MM.1S (cell line): ENCODE data around the gene FGF14.

Source experiments
- EZH2 ChIP-seq: fragments of 300-600 bp; sonication (generic); optimal IDR thresholded peaks from 2 replicates; pipeline ENCODE3; 2017; ENCODE audit warnings: low read depth, mild to moderate bottlenecking, antibody characterized with exemption, low read length, mixed read lengths
- TF ChIP-seq, protein P1 (sequence below): fragments of 300-600 bp; sonication (generic); IDR thresholded peaks from 2 replicates; pipeline ENCODE4 v1.5.1; 2016; ENCODE audit warnings: antibody characterized with exemption, low read length, mixed read lengths

GRCh38 chr13:101946401-101946800, 455.4 kb downstream of the FGF14 start:
- no peak for TF ChIP-seq EZH2
- TF ChIP-seq, protein P1, sequence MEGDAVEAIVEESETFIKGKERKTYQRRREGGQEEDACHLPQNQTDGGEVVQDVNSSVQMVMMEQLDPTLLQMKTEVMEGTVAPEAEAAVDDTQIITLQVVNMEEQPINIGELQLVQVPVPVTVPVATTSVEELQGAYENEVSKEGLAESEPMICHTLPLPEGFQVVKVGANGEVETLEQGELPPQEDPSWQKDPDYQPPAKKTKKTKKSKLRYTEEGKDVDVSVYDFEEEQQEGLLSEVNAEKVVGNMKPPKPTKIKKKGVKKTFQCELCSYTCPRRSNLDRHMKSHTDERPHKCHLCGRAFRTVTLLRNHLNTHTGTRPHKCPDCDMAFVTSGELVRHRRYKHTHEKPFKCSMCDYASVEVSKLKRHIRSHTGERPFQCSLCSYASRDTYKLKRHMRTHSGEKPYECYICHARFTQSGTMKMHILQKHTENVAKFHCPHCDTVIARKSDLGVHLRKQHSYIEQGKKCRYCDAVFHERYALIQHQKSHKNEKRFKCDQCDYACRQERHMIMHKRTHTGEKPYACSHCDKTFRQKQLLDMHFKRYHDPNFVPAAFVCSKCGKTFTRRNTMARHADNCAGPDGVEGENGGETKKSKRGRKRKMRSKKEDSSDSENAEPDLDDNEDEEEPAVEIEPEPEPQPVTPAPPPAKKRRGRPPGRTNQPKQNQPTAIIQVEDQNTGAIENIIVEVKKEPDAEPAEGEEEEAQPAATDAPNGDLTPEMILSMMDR, result no peak
